ENCODE data around the gene NRP1. TPM values are rescaled to one million over a fixed set of nuclear protein-coding genes. Genes with fewer than 3 reads are reported as not detected.

Gene NRP1
- total RNA-seq, 1 donor from 2014 or later = not detected

GRCh38 chr10:33212061-33212748 is 122.3 kb downstream of the NRP1 start:
- peaks cover 9% of the 10 kb centered on the region for H3K27me3 Mint-ChIP-seq
- TF ChIP-seq CTCF (IDR thresholded peaks at IDR 0.05) = no peak
- no peak overlapping the region for H3K27ac Mint-ChIP-seq
- intact Hi-C loops (cut with micrococcal nuclease) = no loop called here
- ATAC-seq (ENCODE audit: low read depth) = no peak
- no peak for DNase-seq
- no peak overlapping the region for H3K4me3 Mint-ChIP-seq
- H3K9me3 Mint-ChIP-seq = no peaks in the 10 kb centered on the region
- ChIA-PET CTCF (no interaction called here), POLR2A (no interaction called here)
- peaks cover 4% of the 10 kb centered on the region for H3K4me1 Mint-ChIP-seq
- H3K36me3 Mint-ChIP-seq (ENCODE audit: low read depth) = no peaks in the 10 kb centered on the region

- ATAC-seq (ENCODE audit: low read depth) = no peak
- Mint-ChIP-seq H3K4me3 (no peak overlapping the region), H3K36me3 (ENCODE audit: low read depth) (no peaks in the 10 kb centered on the region), H3K27me3 (peaks cover 9% of the 10 kb centered on the region), H3K9me3 (no peaks in the 10 kb centered on the region), H3K4me1 (peaks cover 4% of the 10 kb centered on the region), H3K27ac (no peak overlapping the region)
- no peak for TF ChIP-seq CTCF (IDR thresholded peaks at IDR 0.05)
- no peak for DNase-seq
- ChIA-PET CTCF (no interaction called here), POLR2A (no interaction called here)
- intact Hi-C loops (cut with micrococcal nuclease) = no loop called here
These were observed 123.2 kb downstream of the NRP1 start for GRCh38 chr10:33211106-33211878.

GRCh38 chr10:33209802-33210201 is 124.7 kb downstream of the NRP1 start:
- Mint-ChIP-seq H3K27me3 (peaks cover 9% of the 10 kb centered on the region), H3K4me3 (no peak overlapping the region), H3K36me3 (ENCODE audit: low read depth) (no peaks in the 10 kb centered on the region), H3K4me1 (peaks cover 4% of the 10 kb centered on the region), H3K9me3 (no peaks in the 10 kb centered on the region), H3K27ac (no peak overlapping the region)
- TF ChIP-seq CTCF (IDR thresholded peaks at IDR 0.05) = no peak
- ChIA-PET CTCF (no interaction called here), POLR2A (no interaction called here)
- intact Hi-C loops (cut with micrococcal nuclease) = no loop called here
- ATAC-seq (ENCODE audit: low read depth) = no peak
- DNase-seq = no peak

- DNase-seq (no peak), ATAC-seq (ENCODE audit: low read depth) (no peak)
- H3K4me1 Mint-ChIP-seq = peaks cover 4% of the 10 kb centered on the region
- no peak overlapping the region for H3K27ac Mint-ChIP-seq
- no peaks in the 10 kb centered on the region for H3K9me3 Mint-ChIP-seq
- intact Hi-C loops (cut with micrococcal nuclease) = no loop called here
- H3K36me3 Mint-ChIP-seq (ENCODE audit: low read depth) = no peaks in the 10 kb centered on the region
- H3K4me3 Mint-ChIP-seq = no peak overlapping the region
- peaks cover 7% of the 10 kb centered on the region for H3K27me3 Mint-ChIP-seq
- ChIA-PET CTCF (no interaction called here), POLR2A (no interaction called here)
- TF ChIP-seq CTCF (IDR thresholded peaks at IDR 0.05) = no peak
These were observed 126.3 kb downstream of the NRP1 start for GRCh38 chr10:33208166-33208565.

- CTCF ChIA-PET = no interaction called here
- DNase-seq (no peak), ATAC-seq (ENCODE audit: low read depth) (no peak)
- Mint-ChIP-seq H3K27me3 (peaks cover 5% of the 10 kb centered on the region), H3K4me1 (no peaks in the 10 kb centered on the region), H3K36me3 (ENCODE audit: low read depth) (no peaks in the 10 kb centered on the region), H3K4me3 (no peak overlapping the region), H3K9me3 (no peaks in the 10 kb centered on the region), H3K27ac (no peak overlapping the region)
- TF ChIP-seq CTCF (IDR thresholded peaks at IDR 0.05) = no peak
- intact Hi-C loops (cut with micrococcal nuclease) = no loop called here
- POLR2A ChIA-PET = no interaction called here
These were observed 130.4 kb downstream of the NRP1 start for GRCh38 chr10:33204031-33204430.
